Measurements from ENCODE around the gene LEF1. TPM values are rescaled to one million over a fixed set of nuclear protein-coding genes. Genes with fewer than 3 reads are reported as not detected.

Gene LEF1
- total RNA-seq, 1 donor from 2014 or later, result 55.0 TPM

- H3K36me3 Mint-ChIP-seq (ENCODE audit: low read depth), result no peaks in the 10 kb centered on the region
- H3K4me3 Mint-ChIP-seq, result no peak overlapping the region
- no peak for DNase-seq (ENCODE audit: low read depth, low spot score)
- no peaks in the 10 kb centered on the region for H3K27me3 Mint-ChIP-seq (ENCODE audit: low read depth)
- H3K27ac Mint-ChIP-seq (ENCODE audit: unreplicated experiment), result no peak overlapping the region
- no peak for TF ChIP-seq CTCF (conservative IDR thresholded peaks at IDR 0.05)
- H3K4me1 Mint-ChIP-seq, result peaks cover 4% of the 10 kb centered on the region
- H3K9me3 Mint-ChIP-seq, result no peaks in the 10 kb centered on the region
Measured at GRCh38 chr4:108099838-108100237, 68.9 kb downstream of the LEF1 start.

DNA sequence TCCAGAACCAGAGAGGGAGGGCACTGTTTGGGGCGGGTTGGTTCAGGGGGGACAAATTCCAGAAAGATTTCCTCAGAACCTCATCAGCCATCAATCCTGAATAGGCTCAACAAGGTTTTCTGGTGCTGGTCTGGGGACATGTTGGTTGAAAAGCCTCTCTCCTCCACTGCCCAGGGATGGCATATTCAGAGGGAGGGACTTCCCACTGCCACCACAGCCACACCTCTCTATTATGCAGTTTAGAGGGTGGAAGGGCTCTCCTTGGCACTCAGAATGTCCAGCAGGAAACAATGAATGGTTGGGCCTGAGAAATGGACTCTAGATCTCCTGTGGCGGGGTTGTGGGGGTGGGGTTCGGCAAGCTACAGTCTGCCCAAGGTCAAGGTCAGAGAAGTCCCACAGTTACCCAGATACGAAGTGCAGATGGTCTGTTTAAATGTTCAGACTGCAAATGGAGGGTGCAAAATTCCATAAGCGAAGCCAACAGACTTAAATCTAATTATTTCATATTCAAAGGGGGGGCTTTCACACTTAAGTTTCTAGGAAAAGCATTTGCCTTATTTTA, 70.7 kb downstream of the LEF1 start:
- DNase-seq (ENCODE audit: low read depth, low spot score), result no peak
- H3K4me3 Mint-ChIP-seq, result no peak overlapping the region
- H3K27me3 Mint-ChIP-seq (ENCODE audit: low read depth), result no peaks in the 10 kb centered on the region
- no peak overlapping the region for H3K27ac Mint-ChIP-seq (ENCODE audit: unreplicated experiment)
- no peaks in the 10 kb centered on the region for H3K9me3 Mint-ChIP-seq
- H3K4me1 Mint-ChIP-seq, result peaks cover 4% of the 10 kb centered on the region
- TF ChIP-seq CTCF (conservative IDR thresholded peaks at IDR 0.05), result no peak
- H3K36me3 Mint-ChIP-seq (ENCODE audit: low read depth), result no peaks in the 10 kb centered on the region

- Mint-ChIP-seq H3K27me3 (ENCODE audit: low read depth) (no peaks in the 10 kb centered on the region), H3K4me1 (peaks cover 4% of the 10 kb centered on the region), H3K9me3 (no peaks in the 10 kb centered on the region), H3K27ac (ENCODE audit: unreplicated experiment) (peak overlapping the region; percentile 59), H3K4me3 (no peak overlapping the region), H3K36me3 (ENCODE audit: low read depth) (no peaks in the 10 kb centered on the region)
- no peak for TF ChIP-seq CTCF (conservative IDR thresholded peaks at IDR 0.05)
- DNase-seq (ENCODE audit: low read depth, low spot score), result no peak
Measured at GRCh38 chr4:108094923-108095482, 73.7 kb downstream of the LEF1 start.

GRCh38 chr4:108094131-108094530, 74.6 kb downstream of the LEF1 start:
- no peaks in the 10 kb centered on the region for H3K9me3 Mint-ChIP-seq
- H3K36me3 Mint-ChIP-seq (ENCODE audit: low read depth), result no peaks in the 10 kb centered on the region
- TF ChIP-seq CTCF (conservative IDR thresholded peaks at IDR 0.05), result no peak
- H3K4me3 Mint-ChIP-seq, result no peak overlapping the region
- no peak overlapping the region for H3K27ac Mint-ChIP-seq (ENCODE audit: unreplicated experiment)
- H3K27me3 Mint-ChIP-seq (ENCODE audit: low read depth), result no peaks in the 10 kb centered on the region
- DNase-seq (ENCODE audit: low read depth, low spot score), result no peak
- H3K4me1 Mint-ChIP-seq, result peaks cover 4% of the 10 kb centered on the region

DNA sequence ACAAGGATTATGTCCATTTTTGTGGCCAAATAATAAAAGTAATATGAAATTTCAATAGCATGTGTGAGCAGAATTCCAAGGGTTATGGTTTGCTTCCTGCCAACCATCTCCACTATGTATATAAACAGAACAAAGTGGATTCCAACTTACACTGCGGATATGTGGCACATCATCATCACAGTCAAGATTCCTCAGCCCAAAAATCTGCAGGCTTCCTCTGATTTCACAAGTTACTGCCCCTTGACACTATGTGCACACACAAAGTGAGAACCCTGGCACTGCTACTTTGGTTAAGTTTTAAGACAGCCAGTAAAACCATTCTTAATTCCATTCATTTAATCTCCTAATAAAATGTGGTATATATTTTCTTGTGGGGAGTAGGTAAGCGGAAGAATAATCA, 76.4 kb downstream of the LEF1 start:
- Mint-ChIP-seq H3K36me3 (ENCODE audit: low read depth) (peaks cover 6% of the 10 kb centered on the region), H3K27ac (ENCODE audit: unreplicated experiment) (no peak overlapping the region), H3K4me1 (peaks cover 4% of the 10 kb centered on the region), H3K27me3 (ENCODE audit: low read depth) (no peaks in the 10 kb centered on the region), H3K9me3 (no peaks in the 10 kb centered on the region), H3K4me3 (no peak overlapping the region)
- DNase-seq (ENCODE audit: low read depth, low spot score), result no peak
- TF ChIP-seq CTCF (conservative IDR thresholded peaks at IDR 0.05), result no peak

Data from neural crest cell (in vitro differentiated cells).